Embryonic facial prominence (tissue), 1 donor: Measurements from ENCODE around the gene SEMA4C.

Experiments used
- DNase-seq: peaks from one replicate; pipeline ENCODE4 v3.0.0-alpha.2; 2016; ENCODE audit errors: extremely low spot score

SEMA4C gene

GRCh38 chr2:96869822-96870625 lies at the start of gene SEMA4C:
SEMA4C (minus strand) TSS chr2:96870080; CDS start chr2:96867886, 2,194 bp downstream.
- DNase-seq = no peak

- no peak for DNase-seq
These were observed 49.1 kb upstream of the SEMA4C start for GRCh38 chr2:96918754-96919550.

- no peak for DNase-seq
These were observed 48.3 kb upstream of the SEMA4C start for GRCh38 chr2:96918092-96918753.

GRCh38 chr2:96916646-96917543 lies 47.0 kb upstream of the SEMA4C start:
- no peak for DNase-seq

GRCh38 chr2:96916156-96916630 lies 46.3 kb upstream of the SEMA4C start:
- no peak for DNase-seq

- no peak for DNase-seq
These were observed 44.5 kb upstream of the SEMA4C start for GRCh38 chr2:96914332-96914731.

GRCh38 chr2:96913398-96914202 lies 43.7 kb upstream of the SEMA4C start:
- no peak for DNase-seq

- no peak for DNase-seq
These were observed 43.2 kb upstream of the SEMA4C start for GRCh38 chr2:96913117-96913397.

GRCh38 chr2:96912346-96913116 lies 42.7 kb upstream of the SEMA4C start:
- no peak for DNase-seq

- no peak for DNase-seq
These were observed 39.7 kb upstream of the SEMA4C start for GRCh38 chr2:96909611-96910021.

- DNase-seq = no peak
These were observed 37.5 kb upstream of the SEMA4C start for GRCh38 chr2:96907115-96908041.

- peak; percentile 73 for DNase-seq
These were observed 36.8 kb upstream of the SEMA4C start for GRCh38 chr2:96906729-96907114.

GRCh38 chr2:96903815-96904214 lies 33.9 kb upstream of the SEMA4C start:
- no peak for DNase-seq

- DNase-seq = no peak
These were observed 33.4 kb upstream of the SEMA4C start for GRCh38 chr2:96903318-96903717.

- no peak for DNase-seq
These were observed 30.4 kb upstream of the SEMA4C start for GRCh38 chr2:96900237-96900636.

- no peak for DNase-seq
These were observed 29.5 kb upstream of the SEMA4C start for GRCh38 chr2:96899413-96899741.

- no peak for DNase-seq
These were observed 28.9 kb upstream of the SEMA4C start for GRCh38 chr2:96898641-96899412.

- no peak for DNase-seq
These were observed 28.2 kb upstream of the SEMA4C start for GRCh38 chr2:96898135-96898505.
